ENCODE measurements around the gene C1orf56.

DNA sequence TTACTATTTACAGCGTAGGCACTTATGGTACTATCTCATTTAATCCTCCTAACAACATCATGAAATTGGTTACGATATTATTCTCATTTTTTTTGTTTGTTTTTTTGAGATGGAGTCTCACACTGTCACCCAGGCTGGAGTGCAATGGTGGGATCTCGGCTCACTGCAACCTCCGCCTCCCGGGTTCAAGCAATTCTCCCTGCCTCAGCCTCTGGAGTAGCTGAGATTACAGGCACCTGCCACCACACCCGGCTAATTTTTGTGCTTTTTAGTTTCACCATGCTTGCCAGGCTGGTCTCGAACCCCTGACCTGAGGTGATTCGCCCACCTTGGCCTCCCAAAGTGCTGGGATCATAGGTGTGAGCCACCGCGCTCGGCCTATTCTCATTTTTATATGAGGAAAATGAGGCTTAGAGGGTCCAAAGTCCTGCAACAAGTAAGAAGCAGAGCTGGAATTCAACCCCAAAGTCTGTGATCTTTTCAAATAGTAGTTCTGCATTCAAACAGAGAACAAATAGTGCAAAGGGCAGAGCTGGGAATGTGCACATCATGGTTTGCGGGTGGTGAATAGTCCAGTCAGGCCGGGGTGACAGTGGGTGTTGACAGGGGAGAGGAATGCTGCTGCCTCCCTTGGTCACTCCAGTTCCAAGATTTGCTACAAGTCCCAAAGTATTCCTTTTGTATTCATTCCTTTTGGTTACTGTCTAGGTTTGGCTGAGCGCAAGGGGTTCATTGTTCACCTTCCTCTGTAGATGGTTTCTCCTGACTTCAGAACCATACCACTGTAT lies 34.7 kb upstream of the C1orf56 start:
- TF ChIP-seq CTCF (IDR thresholded peaks at IDR 0.05) (peak in 1 of 6 experiments; percentile 6), POLR2A (IDR thresholded peaks at IDR 0.05) (peak; percentile 37 to 55)

Data from Peyer's patch (tissue), 4 donors.